ENCODE data around the gene PARVB.

The PARVB gene

GRCh38 chr22:44075670-44076069, 51.6 kb downstream of the PARVB start:
- no peak for DNase-seq (ENCODE audit: low read depth)
- TF ChIP-seq CTCF (IDR thresholded peaks at IDR 0.05; ENCODE audit: low read length, missing control alignments) = no peak
- H3K4me3 ChIP-seq (replicated peaks; ENCODE audit: low read depth, low read length) = no peak overlapping the region

GRCh38 chr22:44076825-44077224, 52.7 kb downstream of the PARVB start:
- H3K4me3 ChIP-seq (replicated peaks; ENCODE audit: low read depth, low read length) = no peak overlapping the region
- TF ChIP-seq CTCF (IDR thresholded peaks at IDR 0.05; ENCODE audit: low read length, missing control alignments) = no peak
- no peak for DNase-seq (ENCODE audit: low read depth)

GRCh38 chr22:44080936-44081861, 57.1 kb downstream of the PARVB start:
- peak; percentile 95 for TF ChIP-seq CTCF (IDR thresholded peaks at IDR 0.05; ENCODE audit: low read length, missing control alignments)
- DNase-seq (ENCODE audit: low read depth) = peak; percentile 80
- H3K4me3 ChIP-seq (replicated peaks; ENCODE audit: low read depth, low read length) = no peak overlapping the region

GRCh38 chr22:44082801-44083200, 58.7 kb downstream of the PARVB start:
- TF ChIP-seq CTCF (IDR thresholded peaks at IDR 0.05; ENCODE audit: low read length, missing control alignments) = no peak

GRCh38 chr22:44084044-44084772, 60.1 kb downstream of the PARVB start:
- no peak for TF ChIP-seq CTCF (IDR thresholded peaks at IDR 0.05; ENCODE audit: low read length, missing control alignments)
- DNase-seq (ENCODE audit: low read depth) = no peak
- H3K4me3 ChIP-seq (replicated peaks; ENCODE audit: low read depth, low read length) = no peak overlapping the region

More at GRCh38 chr22:44082801-44083200, 58.7 kb downstream of the PARVB start:
- DNase-seq (ENCODE audit: low read depth) = no peak
- H3K4me3 ChIP-seq (replicated peaks; ENCODE audit: low read depth, low read length) = no peak overlapping the region

GRCh38 chr22:44085743-44086270, 61.7 kb downstream of the PARVB start:
- peak; percentile 54 for TF ChIP-seq CTCF (IDR thresholded peaks at IDR 0.05; ENCODE audit: low read length, missing control alignments)
- H3K4me3 ChIP-seq (replicated peaks; ENCODE audit: low read depth, low read length) = no peak overlapping the region
- peak; percentile 75 for DNase-seq (ENCODE audit: low read depth)

Data from fibroblast of pulmonary artery (primary cell).